T-cell (primary cell): ENCODE results near the gene SEL1L3. TPM values are rescaled to one million over a fixed set of nuclear protein-coding genes. Genes with fewer than 3 reads are reported as not detected.
"Not testable (repeated sequence)": the region's sequence is repeated elsewhere in the genome, so short reads cannot be mapped to it uniquely, and the experiment has no call there.

Source experiments
- ATAC-seq, 4 experiments: fragments of 200-7000 bp in 3 of 4; fragments of 150-1000 bp in 1 of 4; cut with Tn5 transposase; replicated peaks in 1 of 4; 1 replicate in 3 of 4; 2 replicates in 1 of 4; pipeline ENCODE4 v1.10.0; 2021; ENCODE audit warnings: moderate library complexity in 3 of 4, mild to moderate bottlenecking in 2 of 4, moderate number of reproducible peaks in 1 of 4
- CTCF ChIA-PET, 2 donors: fragments of 300-600 bp; sonication (Branson Sonifier 250); formaldehyde crosslinking; loops; one replicate each; lab custom pipeline; 2022; ENCODE audit warnings: antibody characterized with exemption in 2 of 2; lab: Charles Lee
- POLR2A ChIA-PET, 2 donors: fragments of 300-600 bp; sonication (Branson Sonifier 250); formaldehyde crosslinking; loops; one replicate each; lab custom pipeline; 2022; ENCODE audit warnings: antibody characterized with exemption in 2 of 2; lab: Charles Lee
- DNase-seq, 35 experiments: peaks; one replicate each; pipeline versions ENCODE4 v3.0.0 to v3.0.0-alpha.2; 2013 to 2023
- H3K27ac ChIP-seq: one replicate; pipeline ENCODE4 v1.5.1; 2013; ENCODE audit warnings: low read length
- H3K27me3 ChIP-seq, 2 experiments: replicated peaks in 1 of 2; 1 replicate in 1 of 2; 2 replicates in 1 of 2; pipeline versions ENCODE4 v1.6.1 to v1.7.0; 2013; ENCODE audit warnings: low read length in 1 of 2, mixed read lengths in 1 of 2; ENCODE audit not compliant: control insufficient read depth in 2 of 2, insufficient read depth in 2 of 2; ENCODE audit errors: extremely low read depth in 1 of 2
- H3K36me3 ChIP-seq, 2 donors: 1 replicate in 1 of 2; 2 replicates in 1 of 2; pipeline versions ENCODE4 v1.6.1 to v1.7.0; 2013; ENCODE audit warnings: low read length in 1 of 2; ENCODE audit not compliant: control insufficient read depth in 2 of 2, insufficient read depth in 1 of 2; ENCODE audit errors: extremely low read depth in 1 of 2
- H3K4me1 ChIP-seq, 2 experiments: 1 replicate in 1 of 2; 2 replicates in 1 of 2; pipeline versions ENCODE4 v1.6.1 to v1.7.0; 2013; ENCODE audit warnings: low read length in 2 of 2, mixed read lengths in 1 of 2; ENCODE audit not compliant: insufficient read depth in 2 of 2, control insufficient read depth in 1 of 2; ENCODE audit errors: extremely low read depth in 1 of 2
- H3K4me3 ChIP-seq, 2 donors: 1 replicate in 1 of 2; 2 replicates in 1 of 2; pipeline versions ENCODE4 v1.5.1 to v1.7.0; 2013; ENCODE audit warnings: mild to moderate bottlenecking in 2 of 2, low read length in 1 of 2, moderate library complexity in 1 of 2; ENCODE audit not compliant: control insufficient read depth in 1 of 2; ENCODE audit errors: extremely low read depth in 1 of 2
- H3K9me3 ChIP-seq: 2 replicates; pipeline ENCODE4 v1.7.0; 2013
- H3K27ac Mint-ChIP-seq, 2 donors: one replicate each; pipeline ENCODE4 v1.8.0; 2020 to 2021; ENCODE audit warnings: mild to moderate bottlenecking in 2 of 2, mixed read lengths in 2 of 2
- H3K27me3 Mint-ChIP-seq, 2 donors: one replicate each; pipeline ENCODE4 v1.8.0; 2021 to 2022; ENCODE audit warnings: mixed read lengths in 2 of 2
- H3K36me3 Mint-ChIP-seq: one replicate; pipeline ENCODE4 v1.8.0; 2021; ENCODE audit warnings: mixed read lengths
- H3K4me1 Mint-ChIP-seq, 3 donors: one replicate each; pipeline ENCODE4 v1.8.0; 2020 to 2022; ENCODE audit warnings: mixed read lengths in 3 of 3, mild to moderate bottlenecking in 1 of 3
- H3K4me3 Mint-ChIP-seq, 3 donors: one replicate each; pipeline ENCODE4 v1.8.0; 2020 to 2022; ENCODE audit warnings: mild to moderate bottlenecking in 3 of 3, mixed read lengths in 3 of 3, moderate library complexity in 3 of 3
- H3K9me3 Mint-ChIP-seq, 3 donors: one replicate each; pipeline ENCODE4 v1.8.0; 2020 to 2022; ENCODE audit warnings: mixed read lengths in 3 of 3
- WGBS: methylation state at CpG from one replicate; pipeline ENCODE4 v1.1.5; 2013; ENCODE audit warnings: missing lambda C conversion rate; ENCODE audit not compliant: insufficient coverage; 5-methylcytosine and 5-hydroxymethylcytosine counted together
- total RNA-seq, 35 experiments: library from RNA in 6 of 35; stranded (reverse) in 6 of 35; fragments of 120-200 nt in 1 of 35; gene quantifications; one replicate each; pipeline versions ENCODE4 v1.2.1 to v1.2.4 and lab custom pipeline; 2013 to 2026

The SEL1L3 gene
- total RNA-seq, result 10 to 100 TPM; 43.6 to 69.9 (median 50.1) TPM
- 66.3 TPM for total RNA-seq (2013)
- total RNA-seq (lab: John Stamatoyannopoulos, UW), result 65.2 to 155 (median 88.3) reads per million in 29 experiments

DNA sequence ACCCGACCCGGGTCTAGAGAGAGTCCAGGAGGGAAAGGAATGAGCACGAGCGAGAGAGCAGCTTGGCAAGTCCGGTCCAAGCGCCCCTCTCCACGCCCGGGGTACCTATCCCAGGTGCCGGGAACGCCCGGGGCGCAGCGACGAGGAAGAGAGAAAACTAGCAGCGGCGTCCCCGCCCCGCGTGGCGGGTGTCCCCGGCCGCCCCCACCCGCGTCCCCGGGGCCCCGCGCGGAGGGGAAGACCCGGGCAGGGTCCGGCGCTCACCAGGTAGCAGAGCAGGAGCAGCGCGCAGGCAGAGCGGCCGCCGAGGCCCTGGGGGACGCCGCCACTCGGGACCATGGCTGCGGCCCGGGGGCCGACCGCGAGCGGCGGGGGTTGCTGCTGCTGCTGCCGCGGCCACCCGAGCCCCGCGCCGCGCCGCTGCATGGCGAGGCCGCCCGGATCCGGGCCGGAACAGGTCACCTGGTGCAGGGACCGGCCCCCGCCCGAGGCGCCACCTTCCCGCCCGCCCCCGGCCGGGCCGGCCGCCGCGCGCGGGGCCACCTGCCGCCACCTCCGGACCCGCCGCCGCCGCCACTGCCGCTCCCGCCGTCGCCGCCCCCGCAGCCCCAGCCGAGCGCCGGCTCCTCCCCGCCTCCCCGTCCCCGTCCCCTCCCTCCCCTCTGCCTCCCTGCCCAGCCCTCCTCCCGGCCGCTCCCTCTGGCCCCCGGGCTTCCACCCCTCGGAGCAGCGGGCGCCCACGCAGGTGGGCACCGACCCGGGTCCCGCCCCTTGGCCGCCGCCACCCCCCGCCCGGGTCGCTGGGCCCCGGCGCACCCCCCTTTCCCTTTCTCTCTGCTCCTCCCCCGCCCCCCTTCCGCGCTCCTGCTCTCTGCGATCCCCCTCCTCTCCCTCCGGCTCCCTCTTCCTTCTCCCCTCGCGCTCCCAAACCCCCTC, at the start of gene SEL1L3:
SEL1L3 (minus strand) TSS at position 578 of the 936 bp plus-strand sequence; CDS start at position 426, 152 bp downstream.
- peaks cover 3% of the 10 kb centered on the region for H3K36me3 Mint-ChIP-seq
- Histone ChIP-seq H3K4me1 (peaks cover 17 to 42% of the 10 kb centered on the region in 2 experiments), H3K9me3 (no peaks in the 10 kb centered on the region), H3K36me3 (no peaks in the 10 kb centered on the region), H3K27me3 (no peaks in the 10 kb centered on the region), H3K27ac (peak within 1 kb of the TSS; percentile 88), H3K4me3 (peak within 1 kb of the TSS; percentile 54 to 71)
- under 1% methylated on average over 94 of the region's 115 CpGs for WGBS
- CTCF ChIA-PET, result interaction anchor here in 1 of 2 donors (0.6 kb wide), 1 partner anchor 527 kb away, joined by 3 read pairs; no protein-coding TSS in a partner anchor
- POLR2A ChIA-PET, result no interaction called here
- DNase-seq (peak in 23 of 35 experiments; percentile 6 to 65 (median 35)), ATAC-seq (peak; percentile 46 to 56 (median 50))
- H3K27ac Mint-ChIP-seq, result peak within 1 kb of the TSS; percentile 91 to 98
- no peaks in the 10 kb centered on the region for H3K9me3 Mint-ChIP-seq
- peaks cover 39 to 48% (median 45%) of the 10 kb centered on the region in 3 donors for H3K4me1 Mint-ChIP-seq
- H3K27me3 Mint-ChIP-seq, result no peaks in the 10 kb centered on the region
- peak within 1 kb of the TSS; percentile 99 to 100 (median 99) for H3K4me3 Mint-ChIP-seq

DNA sequence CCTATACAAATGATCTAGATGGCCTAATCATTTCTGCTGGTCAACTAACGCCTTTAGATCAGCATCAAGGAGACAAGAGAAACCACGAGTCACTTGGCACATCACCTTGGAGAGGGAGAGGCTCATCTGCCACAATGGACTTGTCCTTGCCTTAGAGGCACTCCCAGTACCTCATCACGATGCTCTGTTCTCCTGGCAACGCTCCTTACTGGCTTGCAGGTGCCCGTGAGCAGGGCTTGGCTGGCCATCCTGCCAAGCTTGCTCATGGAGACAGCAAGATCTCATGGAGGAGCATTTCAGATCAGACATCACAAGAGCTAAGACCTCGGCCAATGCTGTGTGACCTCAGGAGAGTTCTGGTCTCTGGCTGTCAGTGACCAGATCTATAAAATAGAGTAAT, 48.6 kb upstream of the SEL1L3 start:
- peaks cover 22 to 26% (median 26%) of the 10 kb centered on the region in 3 donors for H3K4me1 Mint-ChIP-seq
- ChIA-PET CTCF (no interaction called here), POLR2A (interaction anchor here in 1 of 2 donors (0.8 kb wide), 1 partner anchor 1327 kb away, joined by 3 read pairs; the partner anchor contains the start of gene DHX15)
- H3K9me3 Mint-ChIP-seq, result peaks cover 0 to 6% (median 0%) of the 10 kb centered on the region in 3 donors
- Histone ChIP-seq H3K4me3 (no peak overlapping the region), H3K9me3 (no peaks in the 10 kb centered on the region), H3K36me3 (no peaks in the 10 kb centered on the region), H3K27me3 (no peaks in the 10 kb centered on the region), H3K27ac (no peak overlapping the region), H3K4me1 (peaks cover 5 to 21% of the 10 kb centered on the region in 2 experiments)
- no peaks in the 10 kb centered on the region for H3K36me3 Mint-ChIP-seq
- no peak for ATAC-seq
- H3K27ac Mint-ChIP-seq, result no peak overlapping the region
- WGBS, result 81% methylated on average over 5 of the region's 6 CpGs
- H3K4me3 Mint-ChIP-seq, result no peak overlapping the region
- peaks cover 0 to 10% of the 10 kb centered on the region in 2 donors for H3K27me3 Mint-ChIP-seq
- no peak for DNase-seq

DNA sequence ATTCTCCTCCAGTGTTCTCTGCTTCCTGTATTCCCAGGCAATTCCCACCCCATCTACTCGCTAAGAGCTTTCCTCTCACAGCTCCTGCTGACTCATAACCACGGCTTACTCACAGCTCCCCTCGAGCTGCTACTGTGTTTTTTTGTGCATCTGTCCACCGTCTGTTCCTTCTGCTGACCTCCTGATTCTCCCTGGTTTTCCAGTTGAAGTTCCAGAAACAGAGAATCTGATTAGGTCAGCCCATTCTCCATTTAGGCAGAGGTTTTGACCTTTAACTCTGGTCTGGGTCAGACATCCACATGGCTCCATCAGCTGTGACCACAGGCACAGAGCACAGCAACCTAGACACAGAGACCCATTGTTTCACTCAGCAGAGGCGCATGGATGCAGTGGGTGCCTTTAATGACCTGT, 45.7 kb upstream of the SEL1L3 start:
- Histone ChIP-seq H3K36me3 (no peaks in the 10 kb centered on the region), H3K27me3 (no peaks in the 10 kb centered on the region), H3K27ac (no peak overlapping the region), H3K4me3 (no peak overlapping the region), H3K4me1 (peaks cover 0 to 9% of the 10 kb centered on the region in 2 experiments), H3K9me3 (no peaks in the 10 kb centered on the region)
- H3K4me3 Mint-ChIP-seq, result no peak overlapping the region
- peaks cover 0 to 10% of the 10 kb centered on the region in 2 donors for H3K27me3 Mint-ChIP-seq
- DNase-seq, result no peak
- no peak overlapping the region for H3K27ac Mint-ChIP-seq
- POLR2A ChIA-PET, result interaction anchor here in 1 of 2 donors (0.5 kb wide), 1 partner anchor 953 kb away, joined by 4 read pairs; no protein-coding TSS in a partner anchor
- CTCF ChIA-PET, result no interaction called here
- H3K36me3 Mint-ChIP-seq, result no peaks in the 10 kb centered on the region
- WGBS, result 42% methylated on average over 5 of the region's 5 CpGs
- H3K9me3 Mint-ChIP-seq, result peaks cover 0 to 6% (median 0%) of the 10 kb centered on the region in 3 donors
- peaks cover 8 to 13% (median 11%) of the 10 kb centered on the region in 3 donors for H3K4me1 Mint-ChIP-seq
- no peak for ATAC-seq

DNA sequence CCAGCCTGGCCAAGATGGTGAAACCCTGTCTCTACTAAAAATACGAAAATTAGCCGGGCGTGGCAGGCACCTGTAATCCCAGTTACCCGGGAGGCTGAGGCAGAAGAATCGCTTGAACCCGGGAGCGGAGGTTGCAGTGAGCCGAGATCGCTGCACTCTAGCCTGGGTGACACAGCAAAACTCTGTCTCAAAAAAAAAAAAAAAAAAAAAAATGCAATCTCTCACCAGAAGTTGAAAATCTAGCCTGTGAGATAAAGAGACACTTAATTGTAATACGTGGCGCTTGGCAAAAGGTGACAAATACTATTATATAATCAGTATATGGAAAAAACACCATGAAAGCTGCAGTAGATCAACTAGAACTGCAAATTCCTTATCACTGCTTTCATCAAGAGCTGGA, 43.3 kb upstream of the SEL1L3 start:
- CTCF ChIA-PET, H3K27ac ChIP-seq, H3K36me3 ChIP-seq, H3K27me3 ChIP-seq, H3K4me1 Mint-ChIP-seq, H3K4me3 ChIP-seq, H3K4me3 Mint-ChIP-seq, DNase-seq, H3K27ac Mint-ChIP-seq, H3K27me3 Mint-ChIP-seq, H3K9me3 ChIP-seq, H3K4me1 ChIP-seq, H3K9me3 Mint-ChIP-seq, ATAC-seq, H3K36me3 Mint-ChIP-seq: not testable (repeated sequence)
- POLR2A ChIA-PET, result interaction anchor here in 1 of 2 donors (0.6 kb wide), 1 partner anchor 71 kb away, joined by 4 read pairs; no protein-coding TSS in a partner anchor
- WGBS, result 79% methylated on average over 3 of the region's 11 CpGs

DNA sequence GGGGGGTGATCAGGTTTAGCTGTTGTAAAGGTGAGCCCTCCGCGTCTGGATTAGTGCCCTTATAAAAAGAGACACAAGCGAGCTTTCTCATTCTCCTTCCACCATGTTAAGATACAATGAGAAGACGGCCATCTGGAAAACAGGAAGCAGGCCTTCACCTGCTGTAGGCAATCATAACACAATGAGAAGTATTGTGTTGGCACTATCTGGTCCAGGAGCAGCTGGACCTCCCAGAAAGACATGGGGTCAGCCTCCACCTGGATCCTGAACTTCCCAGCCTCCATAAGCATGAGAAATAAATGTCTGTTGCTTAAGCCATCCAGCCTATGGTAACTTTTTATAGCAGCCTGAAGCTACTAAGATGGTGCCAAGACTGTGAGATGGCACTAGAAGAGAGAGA, 42.6 kb upstream of the SEL1L3 start:
- no peak overlapping the region for H3K4me3 ChIP-seq
- Mint-ChIP-seq H3K4me1 (peaks cover 0 to 3% (median 0%) of the 10 kb centered on the region in 3 donors), H3K9me3 (peaks cover 0 to 6% (median 0%) of the 10 kb centered on the region in 3 donors), H3K4me3 (no peak overlapping the region), H3K27ac (peak overlapping the region in 1 of 2 donors; percentile 44), H3K27me3 (peaks cover 0 to 10% of the 10 kb centered on the region in 2 donors), H3K36me3 (no peaks in the 10 kb centered on the region)
- ATAC-seq (no peak), DNase-seq (no peak)
- no peaks in the 10 kb centered on the region for H3K9me3 ChIP-seq
- WGBS, result no CpG with 5 or more reads among the region's 4 CpGs
- ChIA-PET CTCF (no interaction called here), POLR2A (no interaction called here)
- H3K4me1 ChIP-seq, result no peaks in the 10 kb centered on the region
- no peaks in the 10 kb centered on the region for H3K36me3 ChIP-seq
- H3K27ac ChIP-seq, result no peak overlapping the region
- H3K27me3 ChIP-seq, result peaks cover 0 to 3% of the 10 kb centered on the region in 2 experiments

DNA sequence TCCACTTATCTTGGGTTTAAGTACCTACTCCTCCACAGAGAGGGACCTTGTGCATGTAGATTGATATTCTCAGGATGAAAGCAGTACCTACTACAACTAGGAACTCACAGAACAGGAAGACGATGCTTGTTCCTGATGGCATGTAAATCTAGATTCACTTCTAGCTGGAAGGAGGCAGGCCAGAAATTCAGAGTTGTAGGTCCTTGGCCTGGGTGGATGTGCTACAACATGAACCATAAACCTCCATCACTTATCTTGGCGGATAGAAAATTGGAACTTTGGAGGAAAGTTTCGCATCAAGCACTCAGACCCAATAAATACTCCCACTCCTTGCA, 41.9 kb upstream of the SEL1L3 start:
- no peak for ATAC-seq
- H3K4me1 Mint-ChIP-seq, result peaks cover 0 to 3% (median 0%) of the 10 kb centered on the region in 3 donors
- H3K9me3 Mint-ChIP-seq, result peaks cover 0 to 6% (median 0%) of the 10 kb centered on the region in 3 donors
- no CpG with 5 or more reads among the region's 3 CpGs for WGBS
- DNase-seq, result no peak
- no peaks in the 10 kb centered on the region for H3K36me3 Mint-ChIP-seq
- ChIA-PET CTCF (no interaction called here), POLR2A (no interaction called here)
- Histone ChIP-seq H3K4me1 (no peaks in the 10 kb centered on the region), H3K36me3 (no peaks in the 10 kb centered on the region), H3K4me3 (no peak overlapping the region), H3K27ac (no peak overlapping the region), H3K9me3 (no peaks in the 10 kb centered on the region), H3K27me3 (peaks cover 0 to 3% of the 10 kb centered on the region in 2 experiments)
- peak overlapping the region in 1 of 2 donors; percentile 8 for H3K27ac Mint-ChIP-seq
- no peak overlapping the region for H3K4me3 Mint-ChIP-seq
- H3K27me3 Mint-ChIP-seq, result peaks cover 0 to 5% of the 10 kb centered on the region in 2 donors
